Vagina (tissue), 2 donors: ENCODE measurements around the gene MAGEE1. TPM values are rescaled to one million over a fixed set of nuclear protein-coding genes. Genes with fewer than 3 reads are reported as not detected.
A peak's percentile ranks its signal among the peaks of the same experiment; 100 is the strongest.

Source experiments
- DNase-seq, 2 donors: peaks; one replicate each; pipeline ENCODE4 v3.0.0-alpha.2; 2017; ENCODE audit errors: extremely low spot score in 2 of 2
- H3K27ac ChIP-seq: fragments of 200-600 bp; sonication (generic); one replicate; pipeline ENCODE4 v1.5.1; 2019
- H3K27me3 ChIP-seq: fragments of 200-600 bp; sonication (generic); one replicate; pipeline ENCODE4 v1.5.1; 2019
- H3K36me3 ChIP-seq, 2 donors: fragments of 200-600 bp; sonication (generic); one replicate each; pipeline ENCODE4 v1.5.1; 2017 to 2019
- H3K4me1 ChIP-seq: fragments of 200-600 bp; sonication (generic); one replicate; pipeline ENCODE4 v1.5.1; 2019
- H3K4me3 ChIP-seq, 2 donors: fragments of 200-600 bp; sonication (generic); 1 replicate in 1 of 2; 2 replicates in 1 of 2; pipeline ENCODE4 v1.5.1; 2016 to 2019
- H3K9me3 ChIP-seq: fragments of 200-600 bp; sonication (generic); one replicate; pipeline ENCODE4 v1.5.1; 2019
- POLR2A ChIP-seq, 2 donors: fragments of 450-650 bp; IDR thresholded peaks; one replicate each; pipeline ENCODE4 v1.6.1; 2017; ENCODE audit warnings: antibody characterized with exemption in 2 of 2, mild to moderate bottlenecking in 2 of 2, moderate library complexity in 2 of 2
- POLR2AphosphoS5 ChIP-seq, 2 donors: sonication (generic); formaldehyde crosslinking; IDR thresholded peaks; one replicate each; pipeline ENCODE4 v1.9.0; 2017; ENCODE audit warnings: antibody characterized with exemption in 2 of 2, mild to moderate bottlenecking in 2 of 2, low read depth in 1 of 2; ENCODE audit not compliant: insufficient read depth in 1 of 2
- intact Hi-C: fragments of 100-400 bp; cut with DNase I; formaldehyde crosslinking; loops from one replicate; pipeline ENCODE4 v1.15.1; 2023
- total RNA-seq: library from RNA; depleted of rRNA; stranded (reverse); fragments of >200 nt; gene quantifications from one replicate; pipeline ENCODE4 v1.2.3, GENCODE V29; 2016
- TF ChIP-seq, protein P1 (sequence below), 3 experiments: fragments of 450-650 bp in 2 of 3; fragments of 200-600 bp in 1 of 3; sonication (generic) in 1 of 3; IDR thresholded peaks; one replicate each; pipeline ENCODE4 v1.5.1; 2017 to 2019; ENCODE audit warnings: antibody characterized with exemption in 3 of 3, mild to moderate bottlenecking in 2 of 3, moderate library complexity in 2 of 3

Gene MAGEE1, protein sequence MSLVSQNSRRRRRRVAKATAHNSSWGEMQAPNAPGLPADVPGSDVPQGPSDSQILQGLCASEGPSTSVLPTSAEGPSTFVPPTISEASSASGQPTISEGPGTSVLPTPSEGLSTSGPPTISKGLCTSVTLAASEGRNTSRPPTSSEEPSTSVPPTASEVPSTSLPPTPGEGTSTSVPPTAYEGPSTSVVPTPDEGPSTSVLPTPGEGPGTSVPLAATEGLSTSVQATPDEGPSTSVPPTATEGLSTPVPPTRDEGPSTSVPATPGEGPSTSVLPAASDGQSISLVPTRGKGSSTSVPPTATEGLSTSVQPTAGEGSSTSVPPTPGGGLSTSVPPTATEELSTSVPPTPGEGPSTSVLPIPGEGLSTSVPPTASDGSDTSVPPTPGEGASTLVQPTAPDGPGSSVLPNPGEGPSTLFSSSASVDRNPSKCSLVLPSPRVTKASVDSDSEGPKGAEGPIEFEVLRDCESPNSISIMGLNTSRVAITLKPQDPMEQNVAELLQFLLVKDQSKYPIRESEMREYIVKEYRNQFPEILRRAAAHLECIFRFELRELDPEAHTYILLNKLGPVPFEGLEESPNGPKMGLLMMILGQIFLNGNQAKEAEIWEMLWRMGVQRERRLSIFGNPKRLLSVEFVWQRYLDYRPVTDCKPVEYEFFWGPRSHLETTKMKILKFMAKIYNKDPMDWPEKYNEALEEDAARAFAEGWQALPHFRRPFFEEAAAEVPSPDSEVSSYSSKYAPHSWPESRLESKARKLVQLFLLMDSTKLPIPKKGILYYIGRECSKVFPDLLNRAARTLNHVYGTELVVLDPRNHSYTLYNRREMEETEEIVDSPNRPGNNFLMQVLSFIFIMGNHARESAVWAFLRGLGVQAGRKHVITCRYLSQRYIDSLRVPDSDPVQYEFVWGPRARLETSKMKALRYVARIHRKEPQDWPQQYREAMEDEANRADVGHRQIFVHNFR
- 3.4 TPM for total RNA-seq

DNA sequence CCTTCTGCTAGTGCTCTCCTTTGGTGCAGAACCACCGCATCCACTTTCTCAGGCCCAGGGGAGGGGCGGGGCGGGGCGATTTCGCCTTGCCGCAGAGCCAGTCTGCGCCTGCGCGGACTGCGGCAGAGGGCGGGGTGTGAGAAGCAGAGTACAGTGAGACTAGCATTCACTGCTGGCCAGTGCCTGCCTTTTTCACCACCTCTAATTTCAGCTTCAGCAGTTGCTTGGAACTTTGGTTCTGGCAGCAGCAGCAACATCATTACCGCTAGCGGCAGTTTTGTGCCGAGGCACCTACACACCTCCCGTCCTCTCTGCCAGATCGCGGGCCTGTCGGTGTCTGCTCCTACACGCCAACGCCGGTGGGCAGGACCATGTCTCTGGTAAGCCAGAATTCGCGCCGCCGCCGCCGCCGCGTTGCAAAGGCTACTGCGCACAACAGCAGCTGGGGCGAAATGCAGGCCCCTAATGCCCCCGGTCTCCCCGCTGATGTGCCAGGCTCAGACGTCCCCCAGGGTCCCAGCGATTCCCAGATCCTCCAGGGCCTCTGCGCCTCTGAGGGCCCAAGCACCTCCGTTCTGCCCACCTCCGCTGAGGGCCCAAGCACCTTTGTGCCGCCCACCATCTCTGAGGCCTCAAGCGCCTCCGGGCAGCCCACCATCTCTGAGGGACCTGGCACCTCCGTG is at the start of gene MAGEE1:
Gene MAGEE1, plus strand, starts transcription at position 151 of the 683 bp plus-strand sequence. Its CDS starts 221 bp downstream, at position 372.
- no peaks in the 10 kb centered on the region for H3K9me3 ChIP-seq
- intact Hi-C loops, result no loop called here
- TF ChIP-seq, protein P1, sequence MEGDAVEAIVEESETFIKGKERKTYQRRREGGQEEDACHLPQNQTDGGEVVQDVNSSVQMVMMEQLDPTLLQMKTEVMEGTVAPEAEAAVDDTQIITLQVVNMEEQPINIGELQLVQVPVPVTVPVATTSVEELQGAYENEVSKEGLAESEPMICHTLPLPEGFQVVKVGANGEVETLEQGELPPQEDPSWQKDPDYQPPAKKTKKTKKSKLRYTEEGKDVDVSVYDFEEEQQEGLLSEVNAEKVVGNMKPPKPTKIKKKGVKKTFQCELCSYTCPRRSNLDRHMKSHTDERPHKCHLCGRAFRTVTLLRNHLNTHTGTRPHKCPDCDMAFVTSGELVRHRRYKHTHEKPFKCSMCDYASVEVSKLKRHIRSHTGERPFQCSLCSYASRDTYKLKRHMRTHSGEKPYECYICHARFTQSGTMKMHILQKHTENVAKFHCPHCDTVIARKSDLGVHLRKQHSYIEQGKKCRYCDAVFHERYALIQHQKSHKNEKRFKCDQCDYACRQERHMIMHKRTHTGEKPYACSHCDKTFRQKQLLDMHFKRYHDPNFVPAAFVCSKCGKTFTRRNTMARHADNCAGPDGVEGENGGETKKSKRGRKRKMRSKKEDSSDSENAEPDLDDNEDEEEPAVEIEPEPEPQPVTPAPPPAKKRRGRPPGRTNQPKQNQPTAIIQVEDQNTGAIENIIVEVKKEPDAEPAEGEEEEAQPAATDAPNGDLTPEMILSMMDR (IDR thresholded peaks at IDR 0.05), result no peak
- peak; percentile 44 to 77 for TF ChIP-seq POLR2AphosphoS5 (IDR thresholded peaks at IDR 0.05; ENCODE audit: insufficient read depth in 1 of 2, low read depth in 1 of 2)

GRCh38 chrX:76398970-76399369 is 28.5 kb upstream of the MAGEE1 start:
- Histone ChIP-seq H3K36me3 (no peaks in the 10 kb centered on the region), H3K27ac (no peak overlapping the region), H3K4me1 (no peaks in the 10 kb centered on the region), H3K4me3 (no peak overlapping the region), H3K27me3 (no peaks in the 10 kb centered on the region), H3K9me3 (no peaks in the 10 kb centered on the region)
- TF ChIP-seq POLR2A (IDR thresholded peaks at IDR 0.05) (no peak), POLR2AphosphoS5 (IDR thresholded peaks at IDR 0.05; ENCODE audit: insufficient read depth in 1 of 2, low read depth in 1 of 2) (no peak)
- TF ChIP-seq, protein P1 (IDR thresholded peaks at IDR 0.05), result no peak
- intact Hi-C loops, result no loop called here
- no peak for DNase-seq

More for the DNA sequence above, at the start of gene MAGEE1:
- Histone ChIP-seq H3K36me3 (no peaks in the 10 kb centered on the region), H3K4me3 (peak within 1 kb of the TSS; percentile 56 to 71), H3K4me1 (peaks cover 7% of the 10 kb centered on the region), H3K27me3 (no peaks in the 10 kb centered on the region), H3K27ac (peak within 1 kb of the TSS; percentile 36)
- DNase-seq, result no peak

DNA sequence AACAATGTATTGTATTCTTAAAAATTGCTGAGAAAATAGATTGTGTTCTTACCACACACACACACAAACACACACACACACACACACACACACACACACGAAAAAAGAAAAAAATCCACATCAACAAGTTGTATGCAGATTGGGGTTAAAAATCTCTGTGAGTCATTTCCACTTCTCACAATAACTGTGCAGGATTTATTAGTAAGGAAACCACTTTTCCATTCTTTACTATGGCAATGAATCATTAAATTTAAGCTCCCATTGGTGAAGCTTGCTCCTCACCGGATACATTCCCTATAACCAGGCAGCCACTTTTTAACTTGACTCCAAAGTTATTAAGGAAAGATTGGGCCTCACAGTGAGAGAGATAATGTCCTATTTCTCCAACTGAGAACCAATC is 19.7 kb upstream of the MAGEE1 start:
- Histone ChIP-seq H3K4me3 (no peak overlapping the region), H3K27me3 (no peaks in the 10 kb centered on the region)
- intact Hi-C loops, result no loop called here

GRCh38 chrX:76420237-76420636 is 7.3 kb upstream of the MAGEE1 start:
- Histone ChIP-seq H3K4me3 (no peak overlapping the region), H3K36me3 (no peaks in the 10 kb centered on the region), H3K27me3 (no peaks in the 10 kb centered on the region), H3K27ac (no peak overlapping the region), H3K4me1 (no peaks in the 10 kb centered on the region), H3K9me3 (no peaks in the 10 kb centered on the region)
- DNase-seq, result no peak
- TF ChIP-seq POLR2A (IDR thresholded peaks at IDR 0.05), result no peak
- TF ChIP-seq, protein P1 (IDR thresholded peaks at IDR 0.05), result no peak
- no peak for TF ChIP-seq POLR2AphosphoS5 (IDR thresholded peaks at IDR 0.05; ENCODE audit: insufficient read depth in 1 of 2, low read depth in 1 of 2)
- intact Hi-C loops, result no loop called here

More for the DNA sequence above, 19.7 kb upstream of the MAGEE1 start:
- Histone ChIP-seq H3K9me3 (no peaks in the 10 kb centered on the region), H3K27ac (no peak overlapping the region), H3K4me1 (no peaks in the 10 kb centered on the region), H3K36me3 (no peaks in the 10 kb centered on the region)
- TF ChIP-seq POLR2A (IDR thresholded peaks at IDR 0.05), result no peak
- TF ChIP-seq, protein P1 (IDR thresholded peaks at IDR 0.05), result no peak
- no peak for DNase-seq
